Ectodermal cell (in vitro differentiated cells): Measurements from ENCODE around the gene IFIT1B.
"Not testable (repeated sequence)": the region's sequence is repeated elsewhere in the genome, so short reads cannot be mapped to it uniquely, and the experiment has no call there.

ENCODE experiments used
- H3K27ac ChIP-seq: 2 replicates; pipeline ENCODE4 v1.7.0; 2013; ENCODE audit warnings: mild to moderate bottlenecking, low read depth, low read length; ENCODE audit not compliant: insufficient read depth, poor library complexity, severe bottlenecking
- H3K27me3 ChIP-seq: 2 replicates; pipeline ENCODE4 v1.7.0; 2013; ENCODE audit warnings: mild to moderate bottlenecking, low read length; ENCODE audit not compliant: insufficient read depth, control insufficient read depth, poor library complexity, severe bottlenecking
- H3K36me3 ChIP-seq: one replicate; pipeline ENCODE4 v1.7.0; 2013; ENCODE audit warnings: low read length; ENCODE audit not compliant: control insufficient read depth, insufficient read depth
- H3K4me1 ChIP-seq: one replicate; pipeline ENCODE4 v1.7.0; 2013; ENCODE audit warnings: low read length; ENCODE audit not compliant: control insufficient read depth, insufficient read depth
- H3K4me3 ChIP-seq: 2 replicates; pipeline ENCODE4 v1.7.0; 2013; ENCODE audit warnings: low read depth, low read length, control low read depth; ENCODE audit not compliant: insufficient read depth
- H3K9me3 ChIP-seq: 2 replicates; pipeline ENCODE4 v1.7.0; 2013; ENCODE audit warnings: mild to moderate bottlenecking, low read length, moderate library complexity; ENCODE audit not compliant: control insufficient read depth
- WGBS, 2 experiments: methylation state at CpG; one replicate each; pipeline ENCODE4 v1.1.7; 2013; ENCODE audit warnings: missing lambda C conversion rate in 2 of 2; 5-methylcytosine and 5-hydroxymethylcytosine counted together

The IFIT1B gene

GRCh38 chr10:89395141-89395540, 17.3 kb downstream of the IFIT1B start:
- H3K27ac ChIP-seq: no peak overlapping the region
- no peaks in the 10 kb centered on the region for H3K36me3 ChIP-seq
- no peaks in the 10 kb centered on the region for H3K4me1 ChIP-seq
- H3K4me3 ChIP-seq: no peak overlapping the region
- H3K27me3 ChIP-seq: no peaks in the 10 kb centered on the region
- 90 to 94% methylated on average over 2 of the region's 2 CpGs for WGBS, 2 experiments
- no peaks in the 10 kb centered on the region for H3K9me3 ChIP-seq

- H3K4me3 ChIP-seq: no peak overlapping the region
- WGBS, 2 experiments: 84 to 87% methylated on average over 5 of the region's 5 CpGs
- peaks cover 8% of the 10 kb centered on the region for H3K36me3 ChIP-seq
- H3K9me3 ChIP-seq: no peaks in the 10 kb centered on the region
- no peak overlapping the region for H3K27ac ChIP-seq
- H3K27me3 ChIP-seq: no peaks in the 10 kb centered on the region
- H3K4me1 ChIP-seq: no peaks in the 10 kb centered on the region
These were observed 20.3 kb downstream of the IFIT1B start for GRCh38 chr10:89398003-89398749.

GRCh38 chr10:89399956-89400355, 22.1 kb downstream of the IFIT1B start:
- Histone ChIP-seq H3K4me3 (no peak overlapping the region), H3K36me3 (peaks cover 8% of the 10 kb centered on the region), H3K9me3 (no peaks in the 10 kb centered on the region), H3K27ac (no peak overlapping the region), H3K4me1 (no peaks in the 10 kb centered on the region), H3K27me3 (no peaks in the 10 kb centered on the region)
- WGBS, 2 experiments: 92% methylated on average over 1 of the region's 1 CpG; no CpG with 5 or more reads in 1 of the 2 experiments

GRCh38 chr10:89403043-89403442, 25.2 kb downstream of the IFIT1B start:
- Histone ChIP-seq H3K4me3 (no peak overlapping the region), H3K4me1 (no peaks in the 10 kb centered on the region), H3K27me3 (no peaks in the 10 kb centered on the region), H3K27ac (no peak overlapping the region), H3K9me3 (no peaks in the 10 kb centered on the region), H3K36me3 (peaks cover 8% of the 10 kb centered on the region)
- whole genome bisulfite sequencing, 2 experiments: 79 to 100% methylated on average over 2 of the region's 2 CpGs

GRCh38 chr10:89404104-89405047, 26.5 kb downstream of the IFIT1B start:
- Histone ChIP-seq H3K27ac (no peak overlapping the region), H3K27me3 (no peaks in the 10 kb centered on the region), H3K9me3 (no peaks in the 10 kb centered on the region), H3K36me3 (peaks cover 8% of the 10 kb centered on the region), H3K4me3 (no peak overlapping the region), H3K4me1 (no peaks in the 10 kb centered on the region)
- 92 to 93% methylated on average over 11 of the region's 11 CpGs for WGBS, 2 experiments

- not testable (repeated sequence) for H3K4me3 ChIP-seq, H3K27me3 ChIP-seq, H3K4me1 ChIP-seq, H3K36me3 ChIP-seq, H3K9me3 ChIP-seq, H3K27ac ChIP-seq
- 93% methylated on average over 9 of the region's 9 CpGs for WGBS, 2 experiments
These were observed 28.3 kb downstream of the IFIT1B start for GRCh38 chr10:89406178-89406577.

GRCh38 chr10:89407792-89408191, 29.9 kb downstream of the IFIT1B start:
- not testable (repeated sequence) for H3K4me3 ChIP-seq, H3K4me1 ChIP-seq, H3K27me3 ChIP-seq, H3K9me3 ChIP-seq, H3K36me3 ChIP-seq, H3K27ac ChIP-seq
- 96 to 98% methylated on average over 3 of the region's 3 CpGs for WGBS, 2 experiments

GRCh38 chr10:89409282-89409681, 31.4 kb downstream of the IFIT1B start:
- 93 to 96% methylated on average over 5 of the region's 5 CpGs for WGBS, 2 experiments
- H3K9me3 ChIP-seq, H3K27me3 ChIP-seq, H3K4me3 ChIP-seq, H3K4me1 ChIP-seq, H3K36me3 ChIP-seq, H3K27ac ChIP-seq: not testable (repeated sequence)

GRCh38 chr10:89410551-89410950, 32.7 kb downstream of the IFIT1B start:
- H3K27ac ChIP-seq, H3K4me3 ChIP-seq, H3K4me1 ChIP-seq, H3K9me3 ChIP-seq, H3K27me3 ChIP-seq, H3K36me3 ChIP-seq: not testable (repeated sequence)
- WGBS, 2 experiments: 98 to 99% methylated on average over 4 to 5 of the region's 5 CpGs

GRCh38 chr10:89411135-89411534, 33.3 kb downstream of the IFIT1B start:
- H3K27me3 ChIP-seq: peaks cover 14% of the 10 kb centered on the region
- H3K27ac ChIP-seq, H3K9me3 ChIP-seq, H3K4me1 ChIP-seq, H3K4me3 ChIP-seq, H3K36me3 ChIP-seq: not testable (repeated sequence)
- 88 to 89% methylated on average over 2 of the region's 2 CpGs for WGBS, 2 experiments
